ES-I3 (cell line): Measurements from ENCODE around the gene LIPK.
"Not testable (repeated sequence)": the region's sequence is repeated elsewhere in the genome, so short reads cannot be mapped to it uniquely, and the experiment has no call there.

Experiments used
- H3K36me3 ChIP-seq: 2 replicates; pipeline ENCODE4 v1.6.1; 2013; ENCODE audit warnings: mild to moderate bottlenecking, low read length, control low read depth, moderate library complexity; ENCODE audit not compliant: insufficient read depth
- H3K4me1 ChIP-seq: 2 replicates; pipeline ENCODE4 v1.6.1; 2013; ENCODE audit warnings: mild to moderate bottlenecking, control low read depth, low read length; ENCODE audit not compliant: insufficient read depth
- H3K9ac ChIP-seq: 2 replicates; pipeline ENCODE4 v1.6.1; 2013; ENCODE audit warnings: low read depth, mild to moderate bottlenecking, low read length, moderate library complexity
- H3K9me3 ChIP-seq: 2 replicates; pipeline ENCODE4 v1.6.1; 2013; ENCODE audit warnings: mild to moderate bottlenecking, low read length, moderate library complexity; ENCODE audit not compliant: control insufficient read depth, insufficient read depth

LIPK gene

GRCh38 chr10:88741921-88742320, 35.9 kb downstream of the LIPK start:
- H3K4me1 ChIP-seq, H3K9me3 ChIP-seq, H3K36me3 ChIP-seq, H3K9ac ChIP-seq: not testable (repeated sequence)

- Histone ChIP-seq H3K9ac (no peak overlapping the region), H3K4me1 (no peaks in the 10 kb centered on the region), H3K9me3 (peaks cover 3% of the 10 kb centered on the region; the same call in 1 of the 2 replicates), H3K36me3 (no peaks in the 10 kb centered on the region)
Observed at GRCh38 chr10:88742448-88742847, 36.4 kb downstream of the LIPK start.

- H3K9ac ChIP-seq, result no peak overlapping the region
- no peaks in the 10 kb centered on the region for H3K36me3 ChIP-seq
- peaks cover 3% of the 10 kb centered on the region; the same call in 1 of the 2 replicates for H3K9me3 ChIP-seq
- H3K4me1 ChIP-seq, result no peaks in the 10 kb centered on the region
Observed at GRCh38 chr10:88744002-88744401, 38.0 kb downstream of the LIPK start.

- Histone ChIP-seq H3K9ac (no peak overlapping the region), H3K4me1 (no peaks in the 10 kb centered on the region), H3K9me3 (peaks cover 3% of the 10 kb centered on the region; the same call in 1 of the 2 replicates), H3K36me3 (no peaks in the 10 kb centered on the region)
Observed at GRCh38 chr10:88745633-88746032, 39.6 kb downstream of the LIPK start.

- Histone ChIP-seq H3K9me3 (no peaks in the 10 kb centered on the region), H3K4me1 (peaks cover 6% of the 10 kb centered on the region; the same call in 1 of the 2 replicates), H3K9ac (no peak overlapping the region), H3K36me3 (no peaks in the 10 kb centered on the region)
Observed at GRCh38 chr10:88754287-88754686, 48.2 kb downstream of the LIPK start.

- H3K9ac ChIP-seq, result no peak overlapping the region
- no peaks in the 10 kb centered on the region for H3K9me3 ChIP-seq
- H3K4me1 ChIP-seq, result peaks cover 6% of the 10 kb centered on the region; the same call in 1 of the 2 replicates
- no peaks in the 10 kb centered on the region; the same call in 1 of the 2 replicates for H3K36me3 ChIP-seq
Observed at GRCh38 chr10:88755753-88756152, 49.7 kb downstream of the LIPK start.

- no peak overlapping the region for H3K9ac ChIP-seq
- no peaks in the 10 kb centered on the region; the same call in 1 of the 2 replicates for H3K36me3 ChIP-seq
- H3K4me1 ChIP-seq, result peaks cover 6% of the 10 kb centered on the region; the same call in 1 of the 2 replicates
- H3K9me3 ChIP-seq, result no peaks in the 10 kb centered on the region
Observed at GRCh38 chr10:88756660-88757059, 50.6 kb downstream of the LIPK start.

- H3K9ac ChIP-seq, result no peak within 1 kb of the TSS
- peaks cover 6% of the 10 kb centered on the region; the same call in 1 of the 2 replicates for H3K4me1 ChIP-seq
- no peaks in the 10 kb centered on the region; the same call in 1 of the 2 replicates for H3K36me3 ChIP-seq
- H3K9me3 ChIP-seq, result no peaks in the 10 kb centered on the region
Observed at GRCh38 chr10:88759366-88760101, 53.5 kb downstream of the LIPK start, which contains the start of gene LIPN. Gene LIPN (plus strand): TSS chr10:88760020. CDS start chr10:88761406, 1,386 bp downstream.

- Histone ChIP-seq H3K36me3 (no peaks in the 10 kb centered on the region; the same call in 1 of the 2 replicates), H3K9ac (no peak overlapping the region), H3K9me3 (no peaks in the 10 kb centered on the region), H3K4me1 (no peaks in the 10 kb centered on the region)
Observed at GRCh38 chr10:88762906-88763305, 56.9 kb downstream of the LIPK start.

GRCh38 chr10:88763441-88763840, 57.4 kb downstream of the LIPK start:
- H3K9ac ChIP-seq, result no peak overlapping the region
- H3K4me1 ChIP-seq, result no peaks in the 10 kb centered on the region
- H3K36me3 ChIP-seq, result no peaks in the 10 kb centered on the region; the same call in 1 of the 2 replicates
- no peaks in the 10 kb centered on the region for H3K9me3 ChIP-seq

GRCh38 chr10:88764110-88764509, 58.1 kb downstream of the LIPK start:
- Histone ChIP-seq H3K4me1 (no peaks in the 10 kb centered on the region), H3K36me3 (no peaks in the 10 kb centered on the region; the same call in 1 of the 2 replicates), H3K9ac (no peak overlapping the region), H3K9me3 (no peaks in the 10 kb centered on the region)

- Histone ChIP-seq H3K36me3 (no peaks in the 10 kb centered on the region), H3K4me1 (no peaks in the 10 kb centered on the region), H3K9me3 (no peaks in the 10 kb centered on the region), H3K9ac (no peak overlapping the region)
Observed at GRCh38 chr10:88765816-88766215, 59.8 kb downstream of the LIPK start.

GRCh38 chr10:88769384-88769783, 63.3 kb downstream of the LIPK start:
- no peaks in the 10 kb centered on the region for H3K36me3 ChIP-seq

GRCh38 chr10:88781206-88781605, 75.2 kb downstream of the LIPK start:
- H3K9ac ChIP-seq, result no peak overlapping the region
- H3K9me3 ChIP-seq, result no peaks in the 10 kb centered on the region
- H3K36me3 ChIP-seq, result no peaks in the 10 kb centered on the region
- H3K4me1 ChIP-seq, result no peaks in the 10 kb centered on the region

More at GRCh38 chr10:88769384-88769783, 63.3 kb downstream of the LIPK start:
- no peaks in the 10 kb centered on the region for H3K9me3 ChIP-seq
- H3K4me1 ChIP-seq, result no peaks in the 10 kb centered on the region
- no peak overlapping the region for H3K9ac ChIP-seq

GRCh38 chr10:88782222-88782621, 76.2 kb downstream of the LIPK start:
- Histone ChIP-seq H3K9ac (no peak overlapping the region), H3K36me3 (no peaks in the 10 kb centered on the region), H3K9me3 (no peaks in the 10 kb centered on the region), H3K4me1 (no peaks in the 10 kb centered on the region)
